ENCODE measurements around the gene BRCA1.
A peak's percentile ranks its signal among the peaks of the same experiment; 100 is the strongest.
"Not testable (repeated sequence)": the region's sequence is repeated elsewhere in the genome, so short reads cannot be mapped to it uniquely, and the experiment has no call there.

BRCA1 gene

GRCh38 chr17:43125133-43125966 is at the start of gene BRCA1:
BRCA1 (minus strand) TSS chr17:43125364; CDS start chr17:43124096, 1,268 bp downstream.
- peak; percentile 99 for DNase-seq (ENCODE audit: low spot score)

GRCh38 chr17:43171586-43172487 is 46.7 kb upstream of the BRCA1 start:
- peak; percentile 60 for DNase-seq (ENCODE audit: low spot score)

- DNase-seq (ENCODE audit: low spot score): peak; percentile 99
Observed at GRCh38 chr17:43170766-43171585, 45.8 kb upstream of the BRCA1 start, which contains the start of gene NBR1. NBR1 (plus strand) TSS chr17:43171214; CDS start chr17:43175800, 4,586 bp downstream.

GRCh38 chr17:43170140-43170765 is 45.1 kb upstream of the BRCA1 start:
- peak; percentile 93 for DNase-seq (ENCODE audit: low spot score)

GRCh38 chr17:43169561-43170139 is 44.5 kb upstream of the BRCA1 start:
- no peak for DNase-seq (ENCODE audit: low spot score)

GRCh38 chr17:43165971-43166370 is 40.8 kb upstream of the BRCA1 start:
- DNase-seq (ENCODE audit: low spot score): not testable (repeated sequence)

GRCh38 chr17:43159957-43160356 is 34.8 kb upstream of the BRCA1 start:
- DNase-seq (ENCODE audit: low spot score): not testable (repeated sequence)

GRCh38 chr17:43159232-43159631 is 34.1 kb upstream of the BRCA1 start:
- DNase-seq (ENCODE audit: low spot score): not testable (repeated sequence)

- DNase-seq (ENCODE audit: low spot score): no peak
Observed at GRCh38 chr17:43155666-43156065, 30.5 kb upstream of the BRCA1 start.

- not testable (repeated sequence) for DNase-seq (ENCODE audit: low spot score)
Observed at GRCh38 chr17:43153197-43153835, 28.2 kb upstream of the BRCA1 start.

GRCh38 chr17:43151880-43152456 is 26.8 kb upstream of the BRCA1 start:
- no peak for DNase-seq (ENCODE audit: low spot score)

- DNase-seq (ENCODE audit: low spot score): no peak
Observed at GRCh38 chr17:43146649-43147048, 21.5 kb upstream of the BRCA1 start.

GRCh38 chr17:43143201-43143600 is 18.0 kb upstream of the BRCA1 start:
- DNase-seq (ENCODE audit: low spot score): no peak

- DNase-seq (ENCODE audit: low spot score): no peak
Observed at GRCh38 chr17:43142153-43142552, 17.0 kb upstream of the BRCA1 start.

GRCh38 chr17:43140396-43141332 is 15.5 kb upstream of the BRCA1 start:
- no peak for DNase-seq (ENCODE audit: low spot score)

GRCh38 chr17:43138531-43138930 is 13.4 kb upstream of the BRCA1 start:
- not testable (repeated sequence) for DNase-seq (ENCODE audit: low spot score)

- DNase-seq (ENCODE audit: low spot score): not testable (repeated sequence)
Observed at GRCh38 chr17:43136574-43136973, 11.4 kb upstream of the BRCA1 start.

- no peak for DNase-seq (ENCODE audit: low spot score)
Observed at GRCh38 chr17:43135454-43135819, 10.3 kb upstream of the BRCA1 start.

Measured in hematopoietic multipotent progenitor cell treated with erythropoietin and hydrocortisone succinate and interleukin-3 and kit ligand, for 15 days (in vitro differentiated cells).